ENCODE measurements around the gene TRPM8.

TRPM8 gene

GRCh38 chr2:233994151-233994550 lies 77.0 kb downstream of the TRPM8 start:
- Histone ChIP-seq H3K79me2 (ENCODE audit: low read length) (no peaks in the 10 kb centered on the region), H3K4me2 (ENCODE audit: low read length) (no peak overlapping the region), H4K20me1 (ENCODE audit: insufficient read depth, low read length) (no peaks in the 10 kb centered on the region), H2AFZ (ENCODE audit: low read depth, low read length) (no peak overlapping the region), H3K9me3 (ENCODE audit: insufficient read depth, low read length) (no peaks in the 10 kb centered on the region), H3K27me3 (ENCODE audit: low read depth, low read length) (no peaks in the 10 kb centered on the region; the same call in 1 of the 2 replicates), H3K4me1 (ENCODE audit: low read length) (no peaks in the 10 kb centered on the region), H3K36me3 (replicated peaks; ENCODE audit: low read depth, low read length) (no peaks in the 10 kb centered on the region), H3K4me3 (ENCODE audit: low read length) (no peak overlapping the region), H3K9ac (ENCODE audit: low read length) (no peak overlapping the region), H3K27ac (ENCODE audit: low read length) (no peak overlapping the region)
- TF ChIP-seq CTCF (IDR thresholded peaks at IDR 0.05; ENCODE audit: low read depth, low read length), result no peak

- Histone ChIP-seq H3K4me3 (ENCODE audit: low read length) (no peak overlapping the region), H3K9me3 (ENCODE audit: insufficient read depth, low read length) (no peaks in the 10 kb centered on the region), H2AFZ (ENCODE audit: low read depth, low read length) (no peak overlapping the region), H4K20me1 (ENCODE audit: insufficient read depth, low read length) (no peaks in the 10 kb centered on the region), H3K27me3 (ENCODE audit: low read depth, low read length) (no peaks in the 10 kb centered on the region; the same call in 1 of the 2 replicates), H3K79me2 (ENCODE audit: low read length) (no peaks in the 10 kb centered on the region), H3K4me2 (ENCODE audit: low read length) (no peak overlapping the region), H3K27ac (ENCODE audit: low read length) (no peak overlapping the region), H3K36me3 (replicated peaks; ENCODE audit: low read depth, low read length) (no peaks in the 10 kb centered on the region), H3K4me1 (ENCODE audit: low read length) (no peaks in the 10 kb centered on the region), H3K9ac (ENCODE audit: low read length) (no peak overlapping the region)
- TF ChIP-seq CTCF (IDR thresholded peaks at IDR 0.05; ENCODE audit: low read depth, low read length), result no peak
- TF ChIP-seq EZH2phosphoT487 (IDR thresholded peaks at IDR 0.05; ENCODE audit: low read depth), result no peak
Measured at GRCh38 chr2:233996000-233996399, 78.8 kb downstream of the TRPM8 start.

DNA sequence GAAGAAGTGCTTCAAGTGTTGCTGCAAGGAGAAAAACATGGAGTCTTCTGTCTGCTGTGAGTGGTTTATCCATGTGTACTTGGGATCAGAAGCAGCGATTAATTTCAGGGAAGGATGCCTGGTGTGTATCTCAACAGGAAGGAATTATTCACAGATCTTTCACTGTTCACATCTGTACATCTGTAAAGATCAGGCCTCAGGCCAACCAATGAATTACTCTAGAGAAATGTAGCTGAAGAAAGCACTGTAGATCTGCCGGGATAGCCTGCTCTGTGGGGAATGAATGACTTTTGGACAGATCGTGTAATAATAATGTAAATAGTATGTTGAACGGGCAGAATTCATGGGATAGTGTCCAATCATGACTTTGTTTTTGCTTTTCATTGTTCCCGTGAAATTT lies 79.3 kb downstream of the TRPM8 start:
- Histone ChIP-seq H4K20me1 (ENCODE audit: insufficient read depth, low read length) (no peaks in the 10 kb centered on the region), H3K9me3 (ENCODE audit: insufficient read depth, low read length) (no peaks in the 10 kb centered on the region), H3K4me1 (ENCODE audit: low read length) (no peaks in the 10 kb centered on the region), H3K79me2 (ENCODE audit: low read length) (no peaks in the 10 kb centered on the region), H3K27ac (ENCODE audit: low read length) (no peak overlapping the region), H2AFZ (ENCODE audit: low read depth, low read length) (no peak overlapping the region), H3K36me3 (replicated peaks; ENCODE audit: low read depth, low read length) (no peaks in the 10 kb centered on the region), H3K4me3 (ENCODE audit: low read length) (no peak overlapping the region), H3K4me2 (ENCODE audit: low read length) (no peak overlapping the region), H3K27me3 (ENCODE audit: low read depth, low read length) (no peaks in the 10 kb centered on the region; the same call in 1 of the 2 replicates), H3K9ac (ENCODE audit: low read length) (no peak overlapping the region)
- no peak for TF ChIP-seq CTCF (IDR thresholded peaks at IDR 0.05; ENCODE audit: low read depth, low read length)
- TF ChIP-seq EZH2phosphoT487 (IDR thresholded peaks at IDR 0.05; ENCODE audit: low read depth), result no peak

GRCh38 chr2:233997707-233998106 lies 80.5 kb downstream of the TRPM8 start:
- H2AFZ ChIP-seq (ENCODE audit: low read depth, low read length), result no peak overlapping the region
- H3K4me3 ChIP-seq (ENCODE audit: low read length), result no peak overlapping the region
- no peak overlapping the region for H3K27ac ChIP-seq (ENCODE audit: low read length)
- H4K20me1 ChIP-seq (ENCODE audit: insufficient read depth, low read length), result no peaks in the 10 kb centered on the region
- no peaks in the 10 kb centered on the region for H3K79me2 ChIP-seq (ENCODE audit: low read length)
- H3K9ac ChIP-seq (ENCODE audit: low read length), result no peak overlapping the region
- H3K9me3 ChIP-seq (ENCODE audit: insufficient read depth, low read length), result no peaks in the 10 kb centered on the region
- no peak overlapping the region for H3K4me2 ChIP-seq (ENCODE audit: low read length)
- H3K4me1 ChIP-seq (ENCODE audit: low read length), result no peaks in the 10 kb centered on the region
- no peak for TF ChIP-seq CTCF (IDR thresholded peaks at IDR 0.05; ENCODE audit: low read depth, low read length)
- TF ChIP-seq EZH2phosphoT487 (IDR thresholded peaks at IDR 0.05; ENCODE audit: low read depth), result no peak
- H3K36me3 ChIP-seq (replicated peaks; ENCODE audit: low read depth, low read length), result no peaks in the 10 kb centered on the region
- H3K27me3 ChIP-seq (ENCODE audit: low read depth, low read length), result no peaks in the 10 kb centered on the region; the same call in 1 of the 2 replicates
